A673 (cell line): Measurements from ENCODE around the gene LIPJ. TPM values are rescaled to one million over a fixed set of nuclear protein-coding genes. Genes with fewer than 3 reads are reported as not detected.
A peak's percentile ranks its signal among the peaks of the same experiment; 100 is the strongest.

Experiments used
- BruUV-seq: library from RNA; stranded (reverse); fragments of 400-500 nt; replicated peaks from 2 replicates; lab custom pipeline; 2021; lab: Mats Ljungman, UMichigan
- CTCF ChIA-PET: fragments of 300-600 bp; sonication (Branson Sonifier 250); formaldehyde crosslinking; loops from one replicate; lab custom pipeline; 2022; ENCODE audit warnings: antibody characterized with exemption; lab: Charles Lee
- POLR2A ChIA-PET: fragments of 300-600 bp; sonication (Branson Sonifier 250); formaldehyde crosslinking; loops from one replicate; lab custom pipeline; 2022; ENCODE audit warnings: antibody characterized with exemption; ENCODE audit not compliant: low non-redundant PET; lab: Charles Lee
- DNase-seq: peaks from one replicate; pipeline ENCODE4 v3.0.0-alpha.2; 2015; ENCODE audit warnings: low spot score
- H3K27ac ChIP-seq: fragments of 200-600 bp; sonication (generic); 2 replicates; pipeline ENCODE4 v1.5.1; 2016; ENCODE audit warnings: mixed run types, low read depth, mild to moderate bottlenecking, mixed read lengths, antibody characterized with exemption, low read length; ENCODE audit not compliant: poor library complexity, severe bottlenecking
- H3K27me3 ChIP-seq: fragments of 200-600 bp; sonication (generic); replicated peaks from 2 replicates; pipeline ENCODE4 v1.6.1; 2017; ENCODE audit warnings: mixed run types, low read depth, mild to moderate bottlenecking, mixed read lengths, antibody characterized with exemption, low read length; ENCODE audit not compliant: insufficient read depth, poor library complexity
- H3K36me3 ChIP-seq: fragments of 200-600 bp; sonication (generic); 2 replicates; pipeline ENCODE4 v1.6.1; 2016; ENCODE audit warnings: mixed run types, mild to moderate bottlenecking, mixed read lengths, antibody characterized with exemption, low read length; ENCODE audit not compliant: insufficient read depth, poor library complexity, severe bottlenecking
- H3K4me1 ChIP-seq: fragments of 200-600 bp; sonication (generic); 2 replicates; pipeline ENCODE4 v1.6.1; 2017; ENCODE audit warnings: mixed run types, mild to moderate bottlenecking, mixed read lengths, antibody characterized with exemption, low read length; ENCODE audit not compliant: insufficient read depth, poor library complexity, severe bottlenecking
- H3K4me3 ChIP-seq: fragments of 200-600 bp; sonication (generic); 2 replicates; pipeline ENCODE4 v1.5.1; 2016; ENCODE audit warnings: low read depth, mixed run types, mild to moderate bottlenecking, mixed read lengths, low read length; ENCODE audit not compliant: poor library complexity, severe bottlenecking
- H3K9me3 ChIP-seq: fragments of 200-600 bp; sonication (generic); 2 replicates; pipeline ENCODE4 v1.6.1; 2016; ENCODE audit warnings: mixed run types, low read depth, mild to moderate bottlenecking, mixed read lengths, antibody characterized with exemption, low read length; ENCODE audit not compliant: poor library complexity, severe bottlenecking
- CTCF ChIP-seq: fragments of 300-800, 200-600 bp; sonication (generic); conservative IDR thresholded peaks from 2 replicates; pipeline ENCODE4 v1.5.1; 2017; ENCODE audit warnings: low read depth, mild to moderate bottlenecking, antibody characterized with exemption, low read length, moderate library complexity, mixed read lengths
- EZH2 ChIP-seq: fragments of 200-600 bp; sonication (generic); IDR thresholded peaks from 2 replicates; pipeline ENCODE4 v1.6.1; 2017; ENCODE audit warnings: borderline replicate concordance, low read depth, mild to moderate bottlenecking, mixed read lengths, antibody characterized with exemption, low read length; ENCODE audit not compliant: poor library complexity, severe bottlenecking
- intact Hi-C: fragments of 100-400 bp; cut with micrococcal nuclease; formaldehyde crosslinking; loops from one replicate; pipeline ENCODE4 v1.10.0; 2022; ENCODE audit not compliant: unreplicated experiment
- total RNA-seq: library from RNA; stranded (reverse); gene quantifications from 2 replicates; pipeline ENCODE4 v1.2.3, GENCODE V29; 2021

The LIPJ gene
- total RNA-seq, 1 experiment from 2014 or later: 0.11 TPM

GRCh38 chr10:88652616-88653015, 66.1 kb downstream of the LIPJ start:
- Histone ChIP-seq H3K27me3 (no peaks in the 10 kb centered on the region), H3K4me3 (no peak overlapping the region), H3K9me3 (no peaks in the 10 kb centered on the region), H3K4me1 (peaks cover 8% of the 10 kb centered on the region), H3K36me3 (no peaks in the 10 kb centered on the region), H3K27ac (no peak overlapping the region)
- BruUV-seq: no TSS peak
- ChIA-PET CTCF (no interaction called here), POLR2A (no interaction called here)
- intact Hi-C loops: no loop called here
- DNase-seq: peak; percentile 22
- TF ChIP-seq CTCF (no peak), EZH2 (no peak)

Other genes starting within 250 kb of the LIPJ start
- gene RNLS, start 3.4 kb upstream of the LIPJ start, total RNA-seq: 6.2 and 8.1 TPM in 2 replicates
- not detected in 2 replicates for gene LIPF, start 77.7 kb downstream of the LIPJ start, total RNA-seq
- not detected in 2 replicates for gene LIPK, start 119.5 kb downstream of the LIPJ start, total RNA-seq
- not detected in 2 replicates for gene LIPN, start 173.3 kb downstream of the LIPJ start, total RNA-seq
- gene LIPM, start 216.0 kb downstream of the LIPJ start, total RNA-seq: not detected in 2 replicates